ENCODE results near the gene C6orf62.
"Not testable (repeated sequence)": the region's sequence is repeated elsewhere in the genome, so short reads cannot be mapped to it uniquely, and the experiment has no call there.

The C6orf62 gene

GRCh38 chr6:24742216-24742738 is 23.3 kb upstream of the C6orf62 start:
- no peak for DNase-seq

- no peak for DNase-seq
These were observed 21.9 kb upstream of the C6orf62 start for GRCh38 chr6:24740861-24741260.

- no peak for DNase-seq
These were observed 19.8 kb upstream of the C6orf62 start for GRCh38 chr6:24738741-24739140.

- not testable (repeated sequence) for DNase-seq
These were observed 15.8 kb upstream of the C6orf62 start for GRCh38 chr6:24734710-24735109.

- no peak for DNase-seq
These were observed 15.2 kb upstream of the C6orf62 start for GRCh38 chr6:24734166-24734565.

GRCh38 chr6:24731456-24732134 is 12.6 kb upstream of the C6orf62 start:
- not testable (repeated sequence) for DNase-seq

- DNase-seq: not testable (repeated sequence)
These were observed 11.7 kb upstream of the C6orf62 start for GRCh38 chr6:24730653-24731052.

- DNase-seq: no peak
These were observed 4.3 kb upstream of the C6orf62 start for GRCh38 chr6:24723270-24723669.

GRCh38 chr6:24721461-24722215 is 2.7 kb upstream of the C6orf62 start:
- DNase-seq: no peak

- DNase-seq: peak; percentile 100
These were observed 1.9 kb upstream of the C6orf62 start for GRCh38 chr6:24720604-24721460.

GRCh38 chr6:24720131-24720603 is 1.2 kb upstream of the C6orf62 start:
- DNase-seq: peak; percentile 12

GRCh38 chr6:24718449-24719124 is 367 bp downstream of the C6orf62 start:
- DNase-seq: no peak

- DNase-seq: not testable (repeated sequence)
These were observed 2.3 kb downstream of the C6orf62 start for GRCh38 chr6:24716602-24717148.

- DNase-seq: no peak
These were observed 8.2 kb downstream of the C6orf62 start for GRCh38 chr6:24710519-24711303.

GRCh38 chr6:24709014-24709711 is 9.8 kb downstream of the C6orf62 start:
- no peak for DNase-seq

GRCh38 chr6:24708612-24709011 is 10.3 kb downstream of the C6orf62 start:
- DNase-seq: no peak

GRCh38 chr6:24704468-24704867 is 14.5 kb downstream of the C6orf62 start:
- DNase-seq: no peak

- DNase-seq: no peak
These were observed 16.2 kb downstream of the C6orf62 start for GRCh38 chr6:24702720-24703282.

- no peak for DNase-seq
These were observed 19.2 kb downstream of the C6orf62 start for GRCh38 chr6:24699521-24700359.
